ENCODE data around the gene PARD6G.

DNA sequence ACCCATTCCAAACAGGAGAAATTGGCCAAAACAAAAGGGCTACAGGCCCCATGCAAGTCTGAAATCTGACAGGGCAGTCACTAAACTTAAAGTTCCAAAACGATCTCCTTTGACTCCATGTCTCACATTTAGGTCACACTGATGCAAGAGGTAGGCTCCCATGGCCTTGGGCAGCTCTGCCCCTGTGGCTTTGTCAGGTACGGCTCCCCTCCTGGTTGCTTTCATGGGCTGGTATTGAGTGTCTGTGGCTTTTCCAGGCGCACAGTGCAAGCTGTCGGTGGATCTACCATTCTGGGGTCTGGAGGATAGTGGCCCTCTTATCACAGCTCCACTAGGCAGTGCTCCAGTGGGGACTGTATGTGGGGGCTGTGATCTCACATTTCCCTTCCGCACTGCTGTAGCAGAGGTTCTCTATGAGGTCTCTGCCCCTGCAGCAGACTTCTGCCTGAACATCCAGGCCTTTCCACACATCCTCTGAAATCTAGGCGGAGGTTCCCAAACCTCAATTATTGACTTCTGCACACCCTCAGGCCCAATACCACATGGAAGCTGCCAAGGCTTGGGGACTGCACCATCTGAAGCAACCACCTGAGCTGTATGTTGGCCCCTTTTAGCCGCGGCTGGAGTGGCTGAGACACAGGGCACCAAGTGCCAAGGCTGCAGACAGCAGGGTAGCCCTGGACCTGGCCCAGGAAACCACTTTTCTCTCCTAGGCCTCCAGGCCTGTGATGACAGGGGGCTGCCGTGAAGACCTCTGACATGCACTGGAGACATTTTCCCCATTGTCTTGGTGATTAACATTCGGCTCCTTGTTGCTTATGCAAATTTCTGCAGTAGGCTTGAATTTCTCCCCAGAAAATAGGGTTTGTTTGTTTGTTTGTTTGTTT, 28.7 kb downstream of the PARD6G start:
- TF ChIP-seq, protein P1, sequence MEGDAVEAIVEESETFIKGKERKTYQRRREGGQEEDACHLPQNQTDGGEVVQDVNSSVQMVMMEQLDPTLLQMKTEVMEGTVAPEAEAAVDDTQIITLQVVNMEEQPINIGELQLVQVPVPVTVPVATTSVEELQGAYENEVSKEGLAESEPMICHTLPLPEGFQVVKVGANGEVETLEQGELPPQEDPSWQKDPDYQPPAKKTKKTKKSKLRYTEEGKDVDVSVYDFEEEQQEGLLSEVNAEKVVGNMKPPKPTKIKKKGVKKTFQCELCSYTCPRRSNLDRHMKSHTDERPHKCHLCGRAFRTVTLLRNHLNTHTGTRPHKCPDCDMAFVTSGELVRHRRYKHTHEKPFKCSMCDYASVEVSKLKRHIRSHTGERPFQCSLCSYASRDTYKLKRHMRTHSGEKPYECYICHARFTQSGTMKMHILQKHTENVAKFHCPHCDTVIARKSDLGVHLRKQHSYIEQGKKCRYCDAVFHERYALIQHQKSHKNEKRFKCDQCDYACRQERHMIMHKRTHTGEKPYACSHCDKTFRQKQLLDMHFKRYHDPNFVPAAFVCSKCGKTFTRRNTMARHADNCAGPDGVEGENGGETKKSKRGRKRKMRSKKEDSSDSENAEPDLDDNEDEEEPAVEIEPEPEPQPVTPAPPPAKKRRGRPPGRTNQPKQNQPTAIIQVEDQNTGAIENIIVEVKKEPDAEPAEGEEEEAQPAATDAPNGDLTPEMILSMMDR (IDR thresholded peaks at IDR 0.05; ENCODE audit: poor library complexity): no peak
- TF ChIP-seq EZH2 (IDR thresholded peaks at IDR 0.05; ENCODE audit: borderline replicate concordance): no peak
- TF ChIP-seq EZH2phosphoT487 (IDR thresholded peaks at IDR 0.05; ENCODE audit: low read depth, severe bottlenecking, unreplicated experiment): no peak
